GM12875 (cell line): ENCODE results near the gene S100G.
"Not testable (repeated sequence)": the region's sequence is repeated elsewhere in the genome, so short reads cannot be mapped to it uniquely, and the experiment has no call there.

ENCODE experiments used
- H3K4me3 ChIP-seq: one replicate; pipeline ENCODE4 v1.5.1; 2011; ENCODE audit warnings: low read depth, low read length, control low read depth
- TF ChIP-seq, protein P1 (sequence below): IDR thresholded peaks from 2 replicates; pipeline ENCODE4 v1.5.1; 2011; ENCODE audit warnings: low read depth, mild to moderate bottlenecking, control low read depth, inconsistent platforms, low read length, moderate library complexity, borderline replicate concordance; ENCODE audit not compliant: insufficient read depth

The S100G gene

DNA sequence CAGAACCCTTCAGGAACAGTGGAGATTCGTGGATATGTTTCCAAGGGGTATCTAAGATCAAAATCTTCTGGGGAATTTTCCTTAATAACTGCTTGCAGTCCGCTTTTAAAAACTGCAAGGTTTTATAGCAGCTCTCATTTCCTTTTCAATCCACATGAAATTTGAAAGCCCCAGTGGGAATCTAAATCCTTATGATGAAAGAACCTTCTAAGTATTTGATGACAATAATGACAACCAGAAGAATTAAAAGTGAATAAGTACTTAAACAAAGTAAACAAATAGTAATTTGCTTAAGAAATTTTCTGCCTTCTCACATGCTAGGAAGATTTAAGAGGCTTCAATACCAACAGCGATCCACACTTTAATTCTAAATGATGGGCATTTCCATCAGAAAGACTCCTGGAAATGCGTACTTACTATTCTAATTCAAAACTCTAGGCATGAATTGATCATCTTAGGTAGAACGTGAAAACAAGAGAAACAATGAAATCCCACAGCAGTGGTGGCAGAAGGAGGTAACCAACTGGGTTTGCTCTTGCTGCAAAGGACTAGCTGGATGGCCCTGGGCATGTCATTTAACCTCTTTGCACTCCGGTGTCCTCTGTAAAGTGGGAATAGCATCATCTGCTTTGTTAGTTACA lies 37.6 kb upstream of the S100G start:
- TF ChIP-seq, protein P1, sequence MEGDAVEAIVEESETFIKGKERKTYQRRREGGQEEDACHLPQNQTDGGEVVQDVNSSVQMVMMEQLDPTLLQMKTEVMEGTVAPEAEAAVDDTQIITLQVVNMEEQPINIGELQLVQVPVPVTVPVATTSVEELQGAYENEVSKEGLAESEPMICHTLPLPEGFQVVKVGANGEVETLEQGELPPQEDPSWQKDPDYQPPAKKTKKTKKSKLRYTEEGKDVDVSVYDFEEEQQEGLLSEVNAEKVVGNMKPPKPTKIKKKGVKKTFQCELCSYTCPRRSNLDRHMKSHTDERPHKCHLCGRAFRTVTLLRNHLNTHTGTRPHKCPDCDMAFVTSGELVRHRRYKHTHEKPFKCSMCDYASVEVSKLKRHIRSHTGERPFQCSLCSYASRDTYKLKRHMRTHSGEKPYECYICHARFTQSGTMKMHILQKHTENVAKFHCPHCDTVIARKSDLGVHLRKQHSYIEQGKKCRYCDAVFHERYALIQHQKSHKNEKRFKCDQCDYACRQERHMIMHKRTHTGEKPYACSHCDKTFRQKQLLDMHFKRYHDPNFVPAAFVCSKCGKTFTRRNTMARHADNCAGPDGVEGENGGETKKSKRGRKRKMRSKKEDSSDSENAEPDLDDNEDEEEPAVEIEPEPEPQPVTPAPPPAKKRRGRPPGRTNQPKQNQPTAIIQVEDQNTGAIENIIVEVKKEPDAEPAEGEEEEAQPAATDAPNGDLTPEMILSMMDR: no peak
- no peak overlapping the region for H3K4me3 ChIP-seq

DNA sequence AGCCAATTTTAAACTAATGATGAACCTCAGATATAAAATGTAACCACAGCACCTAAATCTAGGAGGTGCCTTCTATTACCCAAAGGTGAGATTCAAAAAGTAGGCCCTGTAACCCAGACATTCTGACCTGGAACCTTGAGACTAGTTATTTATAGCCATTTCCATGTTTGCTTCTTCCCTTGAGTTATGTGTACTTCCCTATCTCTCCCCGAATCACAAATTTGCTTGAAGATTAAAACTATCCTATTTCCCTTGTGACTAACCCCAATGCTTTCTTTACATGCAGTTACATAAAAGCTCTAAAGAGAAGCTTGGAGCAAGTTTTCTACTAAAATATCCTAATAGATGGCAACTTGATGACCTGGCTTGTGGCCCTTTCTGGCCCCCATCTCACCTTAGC lies 32.6 kb upstream of the S100G start:
- TF ChIP-seq, protein P1: no peak
- H3K4me3 ChIP-seq: no peak overlapping the region

DNA sequence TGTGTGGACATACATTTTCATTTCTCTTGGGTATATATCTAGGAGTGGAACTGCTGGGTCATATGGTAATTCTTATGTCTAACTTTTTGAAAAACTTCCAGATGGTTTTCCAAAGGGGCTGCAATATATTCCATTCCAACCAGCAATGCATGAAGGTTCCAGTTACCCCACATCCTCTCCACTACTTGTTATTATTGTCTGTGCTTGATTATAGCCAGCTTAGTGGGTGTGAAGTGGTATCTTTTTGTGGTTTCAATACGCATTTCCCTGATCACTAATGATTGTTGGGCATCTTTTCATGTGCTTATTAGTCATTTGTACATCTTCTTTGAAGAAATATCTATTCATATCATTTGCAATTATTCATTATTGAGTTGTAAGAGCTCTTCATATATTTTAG lies 31.5 kb upstream of the S100G start:
- no peak overlapping the region for H3K4me3 ChIP-seq
- TF ChIP-seq, protein P1: no peak

DNA sequence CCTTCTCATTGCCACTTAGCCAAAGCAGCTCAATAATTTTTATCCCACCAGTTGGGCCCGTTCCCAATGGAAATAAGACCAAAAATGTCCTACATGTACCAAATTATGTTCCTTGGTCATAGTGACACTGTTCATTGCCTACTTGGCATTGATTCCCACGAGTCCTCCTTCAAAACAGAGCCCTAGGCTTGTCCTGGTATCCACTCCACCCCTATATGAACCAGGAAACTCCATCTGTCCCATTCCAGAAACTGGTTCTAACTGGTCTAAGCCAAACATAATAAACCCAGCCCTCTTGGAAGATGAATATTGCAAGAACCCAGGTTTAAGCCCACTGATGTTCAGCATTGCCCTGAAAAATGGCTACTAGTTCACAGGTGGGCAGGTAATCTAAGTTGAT lies 30.9 kb upstream of the S100G start:
- H3K4me3 ChIP-seq: no peak overlapping the region
- TF ChIP-seq, protein P1: no peak

DNA sequence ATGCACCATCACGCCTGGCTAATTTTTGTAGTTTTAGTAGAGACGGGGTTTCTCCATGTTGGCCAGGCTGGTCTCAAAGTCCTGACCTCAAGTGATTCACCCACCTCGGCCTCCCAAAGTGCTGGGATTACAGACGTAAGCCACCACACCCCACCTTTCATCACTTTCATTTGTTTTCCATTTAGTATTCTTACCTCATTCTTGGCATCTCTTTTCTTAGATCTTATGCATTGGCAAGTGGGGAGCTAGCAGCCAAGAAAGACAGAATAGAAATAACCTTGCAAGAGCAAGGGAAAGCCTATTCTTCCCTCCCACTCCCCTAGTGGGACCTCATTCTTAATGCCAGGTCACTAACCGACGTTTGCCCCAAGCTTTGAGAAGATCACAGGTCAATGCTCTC lies 21.4 kb upstream of the S100G start:
- H3K4me3 ChIP-seq: not testable (repeated sequence)

DNA sequence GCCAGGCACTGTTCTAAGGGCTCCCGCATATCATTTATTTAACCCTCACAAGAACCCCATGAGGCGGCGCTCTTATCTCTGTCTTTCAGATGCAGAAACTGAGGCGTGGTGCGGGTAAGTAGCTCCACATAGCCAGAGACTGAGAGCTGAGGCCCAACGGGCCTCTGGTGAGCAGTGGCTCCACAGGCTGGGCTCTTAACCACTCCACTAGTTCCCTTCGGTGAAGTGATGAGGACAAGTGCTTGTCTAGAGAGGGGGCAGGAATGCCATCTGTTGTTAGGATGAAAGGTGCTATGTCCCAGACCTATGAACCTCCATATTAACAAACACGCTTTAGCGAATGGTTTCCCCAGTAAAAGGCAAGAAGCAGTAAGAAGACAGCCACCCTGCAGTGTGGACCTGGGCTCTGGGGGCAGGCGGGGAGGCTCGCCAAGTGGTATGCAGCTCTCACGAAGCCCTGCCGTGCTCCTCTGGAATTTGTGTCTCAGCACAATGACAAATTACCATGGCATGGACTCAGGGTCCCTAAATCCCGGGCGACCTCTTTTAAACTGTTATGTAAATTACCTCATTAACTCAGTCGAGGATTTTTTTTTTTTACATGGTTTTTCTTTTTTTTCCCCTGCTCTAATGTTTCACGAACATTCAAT lies 20.9 kb upstream of the S100G start:
- TF ChIP-seq, protein P1: no peak
- H3K4me3 ChIP-seq: no peak overlapping the region

DNA sequence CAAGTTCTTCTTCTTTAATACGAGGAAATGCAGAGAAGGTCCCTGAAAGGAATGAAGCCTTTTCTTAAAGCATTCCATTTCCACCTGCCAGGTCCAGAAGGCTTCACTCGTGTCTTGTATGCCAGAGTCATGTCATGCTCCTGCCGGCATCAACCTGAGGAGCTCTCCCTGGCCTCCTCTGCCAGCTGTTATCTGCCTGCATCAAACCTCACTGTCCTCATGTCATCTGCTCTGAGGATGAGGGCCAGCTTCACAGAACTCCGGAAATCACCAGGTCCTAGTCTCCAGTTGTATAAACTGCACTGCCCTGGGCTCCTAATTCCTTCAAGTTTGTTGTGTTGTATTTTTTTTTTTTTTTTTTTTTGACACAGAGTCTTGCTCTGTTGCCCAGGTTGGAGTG lies 20.0 kb upstream of the S100G start:
- TF ChIP-seq, protein P1: no peak
- H3K4me3 ChIP-seq: no peak overlapping the region
